Erythroblast (primary cell): Measurements from ENCODE around the gene OR13C5.

Experiments
- GATA1 ChIP-seq: IDR thresholded peaks from 2 replicates; pipeline ENCODE4 v1.6.1; 2011; ENCODE audit warnings: low read depth, mild to moderate bottlenecking, control low read depth, low read length, moderate library complexity
- POLR2A ChIP-seq: IDR thresholded peaks from 2 replicates; pipeline ENCODE4 v1.6.1; 2011; ENCODE audit warnings: mild to moderate bottlenecking, low read length

DNA sequence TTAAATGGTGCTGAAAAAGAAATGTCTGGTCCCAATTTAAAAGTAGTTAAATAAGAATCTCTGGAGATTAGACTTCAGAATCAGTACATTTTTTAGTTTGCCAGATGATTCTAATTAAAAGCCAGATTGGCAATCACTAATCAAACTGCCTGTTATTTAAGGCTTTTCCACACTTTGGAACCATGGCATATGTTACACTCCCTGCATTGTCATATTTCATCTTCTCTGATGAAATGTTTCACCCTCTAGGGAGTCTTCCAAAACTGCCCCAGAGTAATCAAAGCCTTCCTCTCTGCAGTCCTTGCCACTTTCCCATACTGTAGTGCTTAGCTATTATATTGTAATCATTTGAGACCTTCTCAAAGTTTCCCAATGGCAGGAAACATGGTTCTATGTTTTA is 36.2 kb upstream of the OR13C5 start:
- no peak for TF ChIP-seq POLR2A
- no peak for TF ChIP-seq GATA1
